ENCODE results near the gene SRSF8. TPM values are rescaled to one million over a fixed set of nuclear protein-coding genes. Genes with fewer than 3 reads are reported as not detected.

Gene SRSF8
- total RNA-seq, 3 donors from 2014 or later: 41.3 to 42.5 (median 41.4) TPM

DNA sequence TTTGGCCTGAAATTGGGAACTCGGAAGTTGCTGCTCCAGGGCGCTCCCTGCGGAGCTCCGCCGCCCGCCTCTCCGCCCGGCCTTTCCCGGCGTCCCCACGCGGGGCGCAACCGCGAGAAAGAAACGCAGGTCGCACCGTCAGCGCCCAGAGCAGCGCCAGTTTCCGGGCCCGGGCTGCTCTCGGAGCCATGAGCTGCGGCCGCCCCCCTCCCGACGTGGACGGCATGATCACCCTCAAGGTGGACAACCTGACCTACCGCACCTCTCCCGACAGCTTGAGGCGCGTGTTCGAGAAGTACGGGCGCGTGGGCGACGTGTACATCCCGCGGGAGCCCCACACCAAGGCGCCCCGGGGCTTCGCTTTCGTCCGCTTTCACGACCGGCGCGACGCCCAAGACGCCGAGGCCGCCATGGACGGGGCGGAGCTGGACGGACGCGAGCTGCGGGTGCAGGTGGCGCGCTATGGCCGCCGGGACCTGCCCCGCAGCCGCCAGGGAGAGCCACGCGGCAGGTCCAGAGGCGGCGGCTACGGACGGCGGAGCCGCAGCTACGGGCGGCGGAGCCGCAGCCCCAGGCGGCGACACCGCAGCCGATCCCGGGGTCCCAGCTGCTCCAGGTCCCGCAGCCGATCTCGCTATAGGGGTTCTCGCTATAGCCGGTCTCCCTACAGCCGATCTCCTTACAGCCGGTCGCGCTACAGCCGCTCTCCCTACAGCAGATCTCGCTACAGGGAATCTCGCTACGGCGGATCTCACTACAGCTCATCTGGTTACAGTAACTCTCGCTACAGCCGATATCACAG, 521 bp downstream of the SRSF8 start:
- Histone ChIP-seq H3K9me3 (no peaks in the 10 kb centered on the region), H3K4me1 (ENCODE audit: low read depth) (peaks cover 7% of the 10 kb centered on the region), H3K4me3 (peak overlapping the region; percentile 84), H3K36me3 (ENCODE audit: low read depth) (no peaks in the 10 kb centered on the region)
- peak; percentile 84 for ATAC-seq
- peak; percentile 83 to 89 (median 88) for DNase-seq
- peak; percentile 41 for TF ChIP-seq CTCF (IDR thresholded peaks at IDR 0.05)
- intact Hi-C loops (cut with DNase I, micrococcal nuclease): loop anchor here in 1 of 2 donors (5.0 kb wide), 2 partner anchors 70 to 85 kb away; no protein-coding TSS in a partner anchor

GRCh38 chr11:95067841-95068219, 1.1 kb downstream of the SRSF8 start:
- Histone ChIP-seq H3K4me3 (peak overlapping the region; percentile 84), H3K36me3 (ENCODE audit: low read depth) (no peaks in the 10 kb centered on the region), H3K9me3 (no peaks in the 10 kb centered on the region), H3K4me1 (ENCODE audit: low read depth) (peaks cover 7% of the 10 kb centered on the region)
- no peak for TF ChIP-seq CTCF (IDR thresholded peaks at IDR 0.05)
- intact Hi-C loops (cut with DNase I, micrococcal nuclease): loop anchor here in 1 of 2 donors (5.0 kb wide), 2 partner anchors 69 to 84 kb away; no protein-coding TSS in a partner anchor
- peak in 1 of 3 donors; percentile 61 for DNase-seq
- peak; percentile 4 for ATAC-seq

- DNase-seq (peak; percentile 79 to 92 (median 80)), ATAC-seq (peak; percentile 83)
- no peaks in the 10 kb centered on the region for H3K36me3 ChIP-seq (ENCODE audit: low read depth)
- intact Hi-C loops (cut with DNase I, micrococcal nuclease): loop anchor here in 1 of 2 donors (5.0 kb wide), 2 partner anchors 69 to 84 kb away; no protein-coding TSS in a partner anchor
- H3K9me3 ChIP-seq: no peaks in the 10 kb centered on the region
- peaks cover 7% of the 10 kb centered on the region for H3K4me1 ChIP-seq (ENCODE audit: low read depth)
- peak overlapping the region; percentile 84 for H3K4me3 ChIP-seq
- TF ChIP-seq CTCF (IDR thresholded peaks at IDR 0.05): no peak
These were observed 1.8 kb downstream of the SRSF8 start for GRCh38 chr11:95068549-95068948.

DNA sequence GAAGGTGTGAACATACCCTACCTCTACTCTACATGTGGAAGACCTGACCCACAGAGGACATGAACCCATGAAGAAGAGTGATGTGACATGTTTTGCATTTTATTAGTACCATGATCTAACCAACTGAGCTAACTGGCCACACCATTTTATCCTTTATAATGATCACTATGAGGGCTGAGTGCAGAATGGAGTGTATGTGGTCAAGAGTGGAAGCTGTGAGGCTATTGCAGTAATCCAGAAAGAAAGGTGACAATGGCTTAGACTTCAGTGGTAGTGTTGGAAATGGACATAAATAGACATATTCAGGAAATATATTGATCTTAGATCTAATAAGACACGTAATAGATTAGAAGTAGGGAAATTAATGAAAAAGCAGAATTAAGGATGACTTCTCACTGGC, 3.8 kb downstream of the SRSF8 start:
- Histone ChIP-seq H3K9me3 (no peaks in the 10 kb centered on the region), H3K4me3 (no peak overlapping the region), H3K36me3 (ENCODE audit: low read depth) (no peaks in the 10 kb centered on the region), H3K4me1 (ENCODE audit: low read depth) (peaks cover 12% of the 10 kb centered on the region)
- DNase-seq (no peak), ATAC-seq (no peak)
- intact Hi-C loops (cut with DNase I, micrococcal nuclease): no loop called here
- no peak for TF ChIP-seq CTCF (IDR thresholded peaks at IDR 0.05)

DNA sequence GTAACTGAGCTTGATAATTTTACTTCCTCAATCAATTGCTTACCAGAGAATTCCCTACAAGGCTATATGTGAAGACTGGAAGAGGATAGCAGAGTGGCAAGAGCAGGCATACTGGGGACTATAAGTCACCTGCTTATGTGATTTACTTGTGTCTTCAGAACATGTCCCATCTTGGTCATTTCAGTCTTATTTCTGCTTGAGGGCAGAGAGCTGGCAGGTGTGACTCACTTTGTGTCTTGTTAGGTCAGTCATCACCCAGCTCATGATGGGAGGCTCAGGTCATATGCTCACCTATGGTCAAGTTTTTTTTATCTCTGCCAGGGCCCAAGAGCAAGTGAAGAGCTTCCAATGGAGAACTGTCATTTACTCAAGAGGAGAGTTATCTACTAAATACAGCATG, 6.2 kb downstream of the SRSF8 start:
- ATAC-seq: no peak
- H3K4me3 ChIP-seq: no peak overlapping the region
- TF ChIP-seq CTCF (IDR thresholded peaks at IDR 0.05): no peak
- H3K36me3 ChIP-seq (ENCODE audit: low read depth): no peaks in the 10 kb centered on the region
- no peak for DNase-seq
- intact Hi-C loops (cut with DNase I, micrococcal nuclease): no loop called here
- no peaks in the 10 kb centered on the region for H3K9me3 ChIP-seq
- peaks cover 17% of the 10 kb centered on the region for H3K4me1 ChIP-seq (ENCODE audit: low read depth)

All from mucosa of descending colon (tissue), 3 donors.